Measurements from ENCODE around the gene SPINT2. TPM values are rescaled to one million over a fixed set of nuclear protein-coding genes. Genes with fewer than 3 reads are reported as not detected.
A peak's percentile ranks its signal among the peaks of the same experiment; 100 is the strongest.

Gene SPINT2
- total and polyA plus RNA-seq, 7 donors = 14.3 to 616 (median 20.7) TPM

DNA sequence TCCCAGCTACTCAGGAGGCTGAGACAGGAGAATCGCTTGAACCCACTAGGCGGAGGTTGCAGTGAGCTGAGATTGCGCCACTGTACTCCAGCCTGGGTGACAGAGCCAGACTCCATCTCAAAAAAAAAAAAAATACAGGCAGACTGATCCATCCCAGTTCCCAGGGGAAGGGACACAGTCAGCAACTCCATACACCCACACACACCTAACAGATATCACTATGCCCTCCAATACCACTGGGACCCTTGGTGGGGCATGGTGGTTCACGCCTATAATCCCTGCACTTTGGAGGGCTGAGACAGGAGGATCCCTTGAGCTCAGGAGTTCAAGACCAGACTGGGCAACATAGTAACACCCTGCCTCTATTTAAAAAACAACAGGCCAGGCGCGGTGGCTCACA lies 43.0 kb upstream of the SPINT2 start:
- WGBS, 2 donors = 89 to 96% methylated on average over 6 of the region's 6 CpGs
- no peak overlapping the region for H3K27ac ChIP-seq
- peaks cover 0 to 10% (median 9%) of the 10 kb centered on the region in 4 donors for H3K4me1 ChIP-seq
- no peak overlapping the region for H3K4me3 ChIP-seq
- H3K36me3 ChIP-seq = no peaks in the 10 kb centered on the region
- H3K9me3 ChIP-seq = no peaks in the 10 kb centered on the region
- peaks cover 12 to 84% (median 59%) of the 10 kb centered on the region in 3 donors for H3K27me3 ChIP-seq
- TF ChIP-seq CTCF (IDR thresholded peaks at IDR 0.05) = no peak
- TF ChIP-seq POLR2AphosphoS5 (IDR thresholded peaks at IDR 0.05) = no peak
- intact Hi-C loops (cut with DNase I) = loop anchor here (10.0 kb wide), 1 partner anchor 317 kb away; the partner anchor contains the start of genes SIPA1L3 and WDR87
- DNase-seq = no peak

DNA sequence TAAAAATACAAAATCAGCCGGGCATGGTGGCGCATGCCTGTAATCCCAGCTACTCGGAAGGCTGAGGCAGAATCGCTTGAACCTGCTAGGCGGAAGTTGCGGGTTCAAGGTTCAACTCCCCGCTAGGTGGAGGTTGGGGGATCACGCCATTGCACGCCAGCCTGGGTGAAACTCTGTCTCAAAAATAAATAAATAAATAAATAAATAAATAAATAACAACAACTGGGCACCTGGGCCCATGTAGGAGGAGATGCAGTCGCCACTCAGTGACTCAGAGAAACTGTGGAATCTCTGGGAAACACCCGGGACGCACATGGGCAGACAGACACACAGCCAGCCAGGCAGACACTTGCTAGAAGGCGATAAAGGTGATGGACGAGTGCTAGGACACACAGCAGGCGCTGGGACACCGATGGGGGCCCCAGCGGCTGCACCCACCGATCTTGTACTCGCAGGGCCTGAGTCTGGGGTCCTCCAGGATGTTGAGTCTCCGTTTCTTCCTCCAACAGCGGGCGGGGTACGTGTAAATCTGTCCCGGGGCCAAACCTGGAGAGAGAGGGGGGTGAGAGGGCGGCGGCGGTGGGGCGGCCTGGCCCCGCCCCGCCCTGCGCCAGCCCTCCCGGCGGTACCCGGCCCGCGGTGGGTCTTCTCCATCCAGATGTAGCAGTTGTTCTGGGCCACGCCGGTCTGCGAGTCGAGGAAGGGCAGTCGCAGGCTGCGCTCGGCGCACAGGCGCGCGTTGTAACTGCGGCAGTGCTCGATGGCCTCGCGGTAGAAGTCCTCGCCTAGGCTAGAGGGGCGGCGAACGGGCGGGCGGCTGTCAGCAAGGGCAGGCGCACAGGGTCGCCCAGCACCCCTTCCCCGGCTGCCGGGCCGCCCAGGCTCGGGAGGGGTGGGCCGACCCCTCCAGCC lies 42.2 kb upstream of the SPINT2 start:
- WGBS, 2 donors = 30 to 46% methylated on average over 64 of the region's 64 CpGs
- no peak for DNase-seq
- intact Hi-C loops (cut with DNase I) = loop anchor here (10.0 kb wide), 1 partner anchor 317 kb away; the partner anchor contains the start of genes SIPA1L3 and WDR87

GRCh38 chr19:38223119-38223523 lies 41.3 kb upstream of the SPINT2 start:
- Histone ChIP-seq H3K27ac (no peak overlapping the region), H3K27me3 (peaks cover 24 to 87% (median 60%) of the 10 kb centered on the region in 3 donors), H3K9me3 (no peaks in the 10 kb centered on the region), H3K4me1 (peaks cover 0 to 12% (median 11%) of the 10 kb centered on the region in 4 donors), H3K36me3 (no peaks in the 10 kb centered on the region), H3K4me3 (no peak overlapping the region)
- no peak for DNase-seq
- WGBS, 2 donors = 81 to 94% methylated on average over 3 of the region's 3 CpGs
- intact Hi-C loops (cut with DNase I) = loop anchor here (10.0 kb wide), 1 partner anchor 318 kb away; the partner anchor contains the start of genes SIPA1L3 and WDR87
- TF ChIP-seq POLR2A (IDR thresholded peaks at IDR 0.05) = no peak
- no peak for TF ChIP-seq EP300 (IDR thresholded peaks at IDR 0.05)
- no peak for TF ChIP-seq CTCF (IDR thresholded peaks at IDR 0.05)
- TF ChIP-seq POLR2AphosphoS5 (IDR thresholded peaks at IDR 0.05) = no peak

More for the DNA sequence above, 42.2 kb upstream of the SPINT2 start:
- Histone ChIP-seq H3K27ac (no peak overlapping the region), H3K4me3 (no peak overlapping the region), H3K4me1 (peaks cover 0 to 10% (median 9%) of the 10 kb centered on the region in 4 donors), H3K9me3 (no peaks in the 10 kb centered on the region), H3K36me3 (no peaks in the 10 kb centered on the region), H3K27me3 (peaks cover 16 to 87% (median 59%) of the 10 kb centered on the region in 3 donors)
- TF ChIP-seq CTCF (IDR thresholded peaks at IDR 0.05) (no peak), POLR2A (IDR thresholded peaks at IDR 0.05) (no peak), POLR2AphosphoS5 (IDR thresholded peaks at IDR 0.05) (no peak), EP300 (IDR thresholded peaks at IDR 0.05) (no peak)

DNA sequence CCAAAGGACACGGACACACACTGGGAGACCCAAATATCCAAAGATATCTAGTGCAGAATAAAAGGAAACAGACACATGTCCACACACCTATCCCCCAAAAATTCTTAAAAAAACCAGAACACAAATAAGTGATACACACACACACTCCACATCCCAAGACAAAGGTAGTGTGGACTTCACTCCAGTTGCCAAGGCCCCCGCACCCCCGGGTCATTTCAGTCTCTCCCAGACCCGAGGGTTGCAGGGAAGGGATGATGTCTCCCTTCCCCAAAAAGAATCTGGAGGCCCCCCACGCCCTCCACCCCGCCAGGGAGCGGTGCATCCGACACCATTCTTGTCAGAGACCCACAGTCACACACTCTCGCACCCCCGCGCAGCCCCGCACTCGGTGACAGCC lies 40.8 kb upstream of the SPINT2 start:
- no peak overlapping the region for H3K27ac ChIP-seq
- H3K4me1 ChIP-seq = peaks cover 0 to 17% (median 16%) of the 10 kb centered on the region in 4 donors
- no peaks in the 10 kb centered on the region for H3K9me3 ChIP-seq
- peak overlapping the region in 3 of 4 donors; percentile 18 to 45 (median 40) for H3K4me3 ChIP-seq
- intact Hi-C loops (cut with DNase I) = loop anchor here (10.0 kb wide), 1 partner anchor 319 kb away; the partner anchor contains the start of genes SIPA1L3 and WDR87
- peaks cover 29 to 90% (median 64%) of the 10 kb centered on the region in 3 donors for H3K27me3 ChIP-seq
- H3K36me3 ChIP-seq = no peaks in the 10 kb centered on the region
- WGBS, 2 donors = 6 to 11% methylated on average over 13 of the region's 13 CpGs
- TF ChIP-seq EP300 (IDR thresholded peaks at IDR 0.05) (no peak), CTCF (IDR thresholded peaks at IDR 0.05) (no peak), POLR2AphosphoS5 (IDR thresholded peaks at IDR 0.05) (no peak), POLR2A (IDR thresholded peaks at IDR 0.05) (no peak)
- no peak for DNase-seq

Data from sigmoid colon (tissue), 7 donors.